SK-N-SH (cell line): ENCODE measurements around the gene THAP7. TPM values are rescaled to one million over a fixed set of nuclear protein-coding genes. Genes with fewer than 3 reads are reported as not detected.
A peak's percentile ranks its signal among the peaks of the same experiment; 100 is the strongest.

ENCODE experiments used
- CTCF ChIA-PET: fragments of 300-600, 350-600 bp; formaldehyde crosslinking; extraction: SDS; loops from one replicate; lab custom pipeline; 2021; lab: Yijun Ruan, JAX
- POLR2A ChIA-PET: fragments of 350-600 bp; sonication (Branson Sonifier 250); formaldehyde crosslinking; extraction: SDS; loops from one replicate; lab custom pipeline; 2020; ENCODE audit warnings: antibody characterized with exemption, inconsistent platforms; lab: Yijun Ruan, JAX
- DNase-seq: peaks from one replicate; pipeline ENCODE4 v3.0.0; 2012
- H2AFZ ChIP-seq: fragments of 200-600 bp; sonication (generic); 2 replicates; pipeline ENCODE4 v1.8.1; 2016; ENCODE audit warnings: antibody characterized with exemption, mild to moderate bottlenecking, low read depth
- H3F3A ChIP-seq: fragments of 200-600 bp; sonication (generic); replicated peaks from 2 replicates; pipeline ENCODE3; 2016; ENCODE audit warnings: antibody characterized with exemption, mild to moderate bottlenecking; ENCODE audit not compliant: insufficient read depth
- H3K27ac ChIP-seq, 2 experiments: fragments of 200-500 bp in 1 of 2; fragments of 200-600 bp in 1 of 2; sonication (Bioruptor generic) in 1 of 2; sonication (generic), shearing (Covaris generic) in 1 of 2; 2 replicates each; pipeline versions ENCODE4 v1.5.1 to v1.6.1; 2014 to 2016; ENCODE audit warnings: low read depth in 2 of 2, inconsistent platforms in 1 of 2, low read length in 1 of 2, mild to moderate bottlenecking in 1 of 2, mixed read lengths in 1 of 2
- H3K27me3 ChIP-seq: fragments of 200-600 bp; sonication (generic), shearing (Covaris generic); 2 replicates; pipeline ENCODE4 v1.6.1; 2016; ENCODE audit warnings: mixed run types; ENCODE audit not compliant: insufficient read depth
- H3K36me3 ChIP-seq, 2 experiments: fragments of 200-500 bp in 1 of 2; fragments of 200-600 bp in 1 of 2; sonication (Bioruptor generic) in 1 of 2; sonication (generic) in 1 of 2; replicated peaks in 1 of 2; 2 replicates each; pipeline versions ENCODE3 to v1.5.1; 2014 to 2016; ENCODE audit warnings: low read length in 1 of 2, mild to moderate bottlenecking in 1 of 2; ENCODE audit not compliant: insufficient read depth in 2 of 2, control insufficient read depth in 1 of 2
- H3K4me1 ChIP-seq, 2 experiments: fragments of 200-500 bp in 1 of 2; fragments of 200-600 bp in 1 of 2; sonication (Bioruptor generic) in 1 of 2; sonication (generic), shearing (Covaris generic) in 1 of 2; 2 replicates each; pipeline versions ENCODE4 v1.5.1 to v1.6.1; 2014 to 2016; ENCODE audit warnings: low read depth in 1 of 2, low read length in 1 of 2, mixed run types in 1 of 2; ENCODE audit not compliant: insufficient read depth in 2 of 2, control insufficient read depth in 1 of 2
- H3K4me2 ChIP-seq: fragments of 200-600 bp; sonication (generic), shearing (Covaris generic); 2 replicates; pipeline ENCODE4 v1.6.1; 2017; ENCODE audit warnings: mixed run types
- H3K4me3 ChIP-seq, 2 experiments: fragments of 200-500 bp in 1 of 2; fragments of 200-600 bp in 1 of 2; sonication (Bioruptor generic) in 1 of 2; sonication (generic), shearing (Covaris generic) in 1 of 2; 2 replicates each; pipeline versions ENCODE4 v1.5.1 to v1.8.1; 2014 to 2016; ENCODE audit warnings: low read depth in 2 of 2, inconsistent platforms in 1 of 2, low read length in 1 of 2, mild to moderate bottlenecking in 1 of 2, mixed read lengths in 1 of 2, moderate library complexity in 1 of 2
- H3K79me2 ChIP-seq: fragments of 200-600 bp; sonication (generic); 2 replicates; pipeline ENCODE4 v1.8.1; 2017; ENCODE audit warnings: mild to moderate bottlenecking; ENCODE audit not compliant: insufficient read depth
- H3K9ac ChIP-seq: fragments of 200-600 bp; sonication (generic); 2 replicates; pipeline ENCODE4 v1.6.1; 2017; ENCODE audit warnings: mixed run types
- H3K9me2 ChIP-seq: fragments of 200-600 bp; sonication (generic); 2 replicates; pipeline ENCODE4 v1.6.1; 2017; ENCODE audit warnings: mixed run types
- H3K9me3 ChIP-seq: fragments of 200-600 bp; sonication (generic); 2 replicates; pipeline ENCODE4 v1.6.1; 2017; ENCODE audit warnings: mixed run types, mild to moderate bottlenecking, moderate library complexity
- H4K20me1 ChIP-seq: fragments of 200-600 bp; sonication (generic); 2 replicates; pipeline ENCODE4 v1.6.1; 2017; ENCODE audit warnings: mild to moderate bottlenecking, mixed run types; ENCODE audit not compliant: insufficient read depth
- ELF1 ChIP-seq: IDR thresholded peaks from 2 replicates; pipeline ENCODE4 v1.4.0; 2012
- FOXM1 ChIP-seq: IDR thresholded peaks from 2 replicates; pipeline ENCODE4 v1.4.0; 2012; ENCODE audit warnings: low read depth, mild to moderate bottlenecking
- GATA2 ChIP-seq: sonication (generic); formaldehyde crosslinking; IDR thresholded peaks from 2 replicates; pipeline ENCODE4 v1.5.0; 2020; ENCODE audit warnings: mild to moderate bottlenecking, missing genetic modification reagents
- MEF2A ChIP-seq: IDR thresholded peaks from 2 replicates; pipeline ENCODE4 v1.4.0; 2012; ENCODE audit warnings: low read depth, borderline replicate concordance
- TAF1 ChIP-seq: IDR thresholded peaks from 2 replicates; pipeline ENCODE4 v1.6.1; 2012; ENCODE audit warnings: low read depth, mild to moderate bottlenecking, low read length, moderate library complexity, borderline replicate concordance
- TCF12 ChIP-seq: IDR thresholded peaks from 2 replicates; pipeline ENCODE4 v1.4.0; 2012
- WGBS: methylation state at CpG from one replicate; pipeline ENCODE4 v1.1.6; 2017; ENCODE audit warnings: low lambda C conversion rate; 5-methylcytosine and 5-hydroxymethylcytosine counted together
- polyA plus RNA-seq, 3 experiments: library from polyadenylated mRNA; depleted of rRNA; stranded (reverse); fragments of >200 nt; gene quantifications; 2 replicates each; pipeline ENCODE4 v1.2.3, GENCODE V29; 2012
- TF ChIP-seq, protein P1 (sequence below): fragments of 150-350 bp; IDR thresholded peaks from 2 replicates; pipeline ENCODE4 v1.6.1; 2016; ENCODE audit warnings: mild to moderate bottlenecking, low read depth, low read length
- TF ChIP-seq, protein P2 (sequence below): IDR thresholded peaks from 2 replicates; pipeline ENCODE4 v1.4.0; 2012; ENCODE audit warnings: low read depth, borderline replicate concordance

Gene THAP7
- polyA plus RNA-seq, 1 of the 3 experiments (the other 2 are of a cell fraction): 32.0 TPM

- H3K79me2 ChIP-seq: no peaks in the 10 kb centered on the region
- POLR2A ChIA-PET: no interaction called here
- no peak for TF ChIP-seq FOXM1
- TF ChIP-seq MEF2A: no peak
- TF ChIP-seq, all 33 proteins: peak for 0
- Histone ChIP-seq H3K27me3 (no peaks in the 10 kb centered on the region), H3K36me3 (no peaks in the 10 kb centered on the region), H3K4me3 (no peak overlapping the region), H3K4me2 (peak overlapping the region; percentile 91; the same call in 1 of the 2 replicates), H3K4me1 (peaks cover 9 to 36% of the 10 kb centered on the region in 2 experiments; a peak in 3 of 4 replicates), H3K9me3 (no peaks in the 10 kb centered on the region), H3K9me2 (no peaks in the 10 kb centered on the region), H3K9ac (no peak overlapping the region), H3K27ac (peak overlapping the region in 1 of 2 experiments; percentile 88; a peak in 2 of 4 replicates), H2AFZ (no peak overlapping the region), H3F3A (peaks cover 6% of the 10 kb centered on the region), H4K20me1 (no peaks in the 10 kb centered on the region)
- WGBS: 97% methylated on average over 13 of the region's 15 CpGs
- DNase-seq: no peak
- CTCF ChIA-PET: interaction anchor here (1.1 kb wide), 1 partner anchor 60 kb away, joined by 3 read pairs; no protein-coding TSS in a partner anchor
Observed at GRCh38 chr22:21043860-21044535, 42.1 kb upstream of the THAP7 start.

DNA sequence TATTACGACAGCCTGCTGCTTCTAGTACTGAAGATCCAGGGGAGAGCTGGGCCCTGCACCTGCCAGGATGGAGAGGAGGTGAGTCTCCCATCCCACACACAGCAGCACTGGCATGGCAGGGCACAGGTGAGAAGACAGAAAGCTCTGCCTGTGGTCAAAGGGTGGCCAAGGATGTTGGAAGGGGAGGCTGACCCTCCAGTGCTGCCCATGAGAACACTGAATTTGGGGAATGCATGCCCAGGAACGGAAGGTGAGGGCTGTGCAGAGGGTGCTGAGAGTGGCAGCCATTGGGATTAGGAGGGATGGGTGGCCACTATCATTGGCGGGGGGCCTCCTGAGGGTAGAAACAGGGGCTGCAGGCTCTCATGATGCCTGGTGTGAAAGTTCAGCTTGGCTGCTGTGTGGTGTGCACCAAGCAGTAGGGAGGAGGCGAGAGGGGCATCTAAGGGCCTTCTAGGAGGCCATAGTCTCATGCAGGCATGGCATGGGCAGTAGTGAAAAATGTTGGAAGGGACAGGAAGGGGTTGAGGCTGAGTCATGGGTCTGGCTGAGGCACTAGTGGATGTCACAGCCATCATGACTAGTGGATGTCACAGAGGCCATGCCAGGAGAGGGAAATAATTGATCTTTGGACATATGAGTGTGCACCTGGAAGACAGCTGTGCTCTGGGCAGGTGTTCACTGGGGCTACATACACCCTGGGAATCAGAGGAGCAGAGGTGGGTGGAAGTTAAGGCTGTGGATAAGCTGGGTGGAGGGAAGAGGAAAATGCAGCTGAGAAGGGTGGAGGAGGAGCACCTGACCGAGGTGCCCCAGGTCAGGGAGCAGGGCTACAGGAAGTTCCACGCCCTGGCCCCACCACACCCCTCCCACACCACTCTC, 41.3 kb upstream of the THAP7 start:
- 92% methylated on average over 6 of the region's 6 CpGs for WGBS
- no peak overlapping the region for H2AFZ ChIP-seq
- H3K27me3 ChIP-seq: no peaks in the 10 kb centered on the region
- no peak overlapping the region for H3K4me3 ChIP-seq
- peaks cover 10% of the 10 kb centered on the region for H3F3A ChIP-seq
- no peak overlapping the region for H3K9ac ChIP-seq
- no peak overlapping the region for H3K4me2 ChIP-seq
- ChIA-PET CTCF (no interaction called here), POLR2A (no interaction called here)
- no peak for DNase-seq
- H3K4me1 ChIP-seq: peaks cover 14 to 36% of the 10 kb centered on the region in 2 experiments; a peak in 3 of 4 replicates
- no peaks in the 10 kb centered on the region for H3K36me3 ChIP-seq
- H3K79me2 ChIP-seq: no peaks in the 10 kb centered on the region
- TF ChIP-seq TAF1 (no peak), GATA2 (CRISPR knock-in tag) (no peak), TCF12 (0 out of 2 replicates have a peak, but pooled peaks have one; percentile 25), ELF1 (no peak)
- TF ChIP-seq, protein P1, sequence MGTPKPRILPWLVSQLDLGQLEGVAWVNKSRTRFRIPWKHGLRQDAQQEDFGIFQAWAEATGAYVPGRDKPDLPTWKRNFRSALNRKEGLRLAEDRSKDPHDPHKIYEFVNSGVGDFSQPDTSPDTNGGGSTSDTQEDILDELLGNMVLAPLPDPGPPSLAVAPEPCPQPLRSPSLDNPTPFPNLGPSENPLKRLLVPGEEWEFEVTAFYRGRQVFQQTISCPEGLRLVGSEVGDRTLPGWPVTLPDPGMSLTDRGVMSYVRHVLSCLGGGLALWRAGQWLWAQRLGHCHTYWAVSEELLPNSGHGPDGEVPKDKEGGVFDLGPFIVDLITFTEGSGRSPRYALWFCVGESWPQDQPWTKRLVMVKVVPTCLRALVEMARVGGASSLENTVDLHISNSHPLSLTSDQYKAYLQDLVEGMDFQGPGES: no peak
- TF ChIP-seq, protein P2, sequence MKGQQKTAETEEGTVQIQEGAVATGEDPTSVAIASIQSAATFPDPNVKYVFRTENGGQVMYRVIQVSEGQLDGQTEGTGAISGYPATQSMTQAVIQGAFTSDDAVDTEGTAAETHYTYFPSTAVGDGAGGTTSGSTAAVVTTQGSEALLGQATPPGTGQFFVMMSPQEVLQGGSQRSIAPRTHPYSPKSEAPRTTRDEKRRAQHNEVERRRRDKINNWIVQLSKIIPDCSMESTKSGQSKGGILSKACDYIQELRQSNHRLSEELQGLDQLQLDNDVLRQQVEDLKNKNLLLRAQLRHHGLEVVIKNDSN: no peak
- TF ChIP-seq, all 33 proteins: peak for 1
- H4K20me1 ChIP-seq: no peaks in the 10 kb centered on the region
- H3K9me2 ChIP-seq: no peaks in the 10 kb centered on the region
- no peak overlapping the region for H3K27ac ChIP-seq
- H3K9me3 ChIP-seq: no peaks in the 10 kb centered on the region
